Stimulated activated CD8-positive, alpha-beta memory T cell treated with anti-CD3 and anti-CD28 coated beads, Interleukin-12 subunit alpha, Interleukin-12 subunit beta, amount 100 ng/mL, for 1 hour (primary cell): Measurements from ENCODE around the gene HPD.

Experiments
- DNase-seq: peaks from one replicate; pipeline ENCODE4 v3.0.0-alpha.2; 2020; ENCODE audit warnings: low read depth

Gene HPD

GRCh38 chr12:121828306-121828705, 30.4 kb downstream of the HPD start:
- DNase-seq: no peak

- DNase-seq: no peak
Measured at GRCh38 chr12:121827351-121828099, 31.1 kb downstream of the HPD start.

DNA sequence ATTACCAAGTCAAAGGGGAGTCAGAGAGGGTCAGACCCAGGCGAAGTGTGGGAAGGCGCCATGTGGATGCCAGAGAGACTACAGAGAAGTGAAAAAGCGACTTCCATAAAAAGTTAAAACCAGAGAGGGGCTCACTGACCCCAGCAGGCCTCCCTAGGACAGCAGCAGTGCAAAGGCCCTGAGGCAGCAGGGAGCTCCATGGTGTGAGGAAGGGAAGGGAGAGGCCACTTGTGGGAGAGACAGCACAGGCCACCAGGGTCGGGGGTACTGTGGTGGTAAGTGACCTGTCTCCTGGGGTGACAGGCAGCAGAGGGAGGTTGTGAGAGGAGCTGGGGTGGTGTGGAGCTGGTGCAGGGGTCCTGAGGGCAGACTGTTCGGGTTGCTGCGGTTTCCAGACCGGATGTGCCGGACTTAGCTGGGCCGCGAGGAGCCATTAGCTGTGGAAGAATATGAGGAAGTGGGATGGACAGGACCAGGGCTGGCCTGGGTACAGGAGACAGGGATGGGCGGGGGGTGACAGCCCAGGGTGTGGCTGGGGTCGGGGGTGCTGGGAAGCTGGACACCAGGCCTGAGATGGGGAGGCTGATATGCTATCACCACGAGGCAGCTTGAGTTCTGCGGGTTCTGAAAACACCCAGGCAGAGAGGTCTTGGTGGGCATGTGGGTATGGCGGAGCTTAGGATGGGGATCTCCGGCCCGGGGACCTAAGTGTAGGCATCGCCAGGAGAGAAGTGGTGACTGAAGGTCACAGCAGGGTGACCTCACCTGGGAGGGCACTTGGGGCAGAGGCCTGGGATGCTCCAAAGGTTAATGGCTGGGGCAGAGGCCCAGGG, 32.1 kb downstream of the HPD start:
- no peak for DNase-seq

DNA sequence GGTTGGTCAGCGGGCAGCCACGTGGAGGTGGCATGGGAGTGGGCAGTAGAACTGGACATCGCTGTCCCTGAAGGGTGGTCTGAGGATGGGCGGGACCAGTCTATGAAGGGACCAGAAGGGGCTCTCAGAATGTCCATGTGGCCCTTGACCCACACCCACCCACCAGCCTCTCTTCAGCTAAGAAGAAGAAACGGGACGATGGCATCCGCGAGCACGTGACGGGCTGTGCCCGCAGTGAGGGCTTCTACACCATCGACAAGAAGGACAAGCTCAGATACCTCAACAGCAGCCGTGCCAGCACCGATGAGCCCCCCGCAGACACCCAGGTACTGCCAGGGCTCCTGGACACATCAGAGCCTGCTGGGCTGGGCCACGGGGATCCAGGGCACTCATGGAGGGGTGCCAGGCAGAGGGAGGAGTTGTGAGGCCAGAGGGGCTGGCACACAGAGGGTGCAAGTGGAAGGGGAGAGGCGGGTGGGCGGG, 33.6 kb downstream of the HPD start:
- no peak for DNase-seq

DNA sequence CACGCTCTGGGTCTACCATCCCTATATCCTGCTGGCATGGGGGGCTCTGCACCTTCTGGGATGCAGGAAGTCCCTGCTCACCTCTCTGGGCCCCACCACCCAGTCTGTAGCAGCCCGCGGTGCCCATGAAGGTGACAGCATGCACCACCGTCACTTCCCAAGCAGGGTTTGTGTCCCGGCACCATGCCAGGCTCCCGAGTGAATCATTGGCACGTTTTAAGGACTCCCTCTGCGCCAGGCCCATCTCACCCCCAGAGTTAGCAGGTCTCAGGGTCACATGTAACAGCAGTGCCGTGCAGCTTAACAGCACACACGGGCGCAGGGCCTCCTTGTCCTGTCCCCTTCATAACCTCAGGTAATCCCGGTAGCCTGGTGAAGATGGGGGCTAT, 34.9 kb downstream of the HPD start:
- no peak for DNase-seq

GRCh38 chr12:121823101-121823726, 35.4 kb downstream of the HPD start:
- no peak for DNase-seq

GRCh38 chr12:121822393-121823100, 36.1 kb downstream of the HPD start:
- DNase-seq: no peak

DNA sequence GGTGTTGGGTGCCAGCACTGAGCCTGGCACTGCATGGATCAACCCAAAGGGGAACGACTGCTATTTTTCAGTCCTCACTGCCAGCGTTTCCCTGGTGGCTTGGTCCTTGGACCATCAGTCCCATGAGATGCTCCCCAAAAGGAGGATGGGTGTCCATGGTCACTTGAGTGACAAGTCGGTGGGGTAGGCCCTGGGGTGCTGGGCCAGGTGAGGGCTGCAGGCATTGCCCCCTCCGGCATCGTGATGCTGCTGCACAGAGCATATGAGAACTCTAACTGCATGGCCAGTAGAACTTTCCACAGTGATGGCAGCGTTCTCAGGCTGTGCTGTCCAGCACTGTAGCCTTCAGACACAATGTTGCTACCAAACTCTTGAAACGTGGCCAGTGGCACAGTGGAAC, 38.6 kb downstream of the HPD start:
- no peak for DNase-seq

GRCh38 chr12:121819212-121819949, 39.3 kb downstream of the HPD start:
- DNase-seq: no peak

DNA sequence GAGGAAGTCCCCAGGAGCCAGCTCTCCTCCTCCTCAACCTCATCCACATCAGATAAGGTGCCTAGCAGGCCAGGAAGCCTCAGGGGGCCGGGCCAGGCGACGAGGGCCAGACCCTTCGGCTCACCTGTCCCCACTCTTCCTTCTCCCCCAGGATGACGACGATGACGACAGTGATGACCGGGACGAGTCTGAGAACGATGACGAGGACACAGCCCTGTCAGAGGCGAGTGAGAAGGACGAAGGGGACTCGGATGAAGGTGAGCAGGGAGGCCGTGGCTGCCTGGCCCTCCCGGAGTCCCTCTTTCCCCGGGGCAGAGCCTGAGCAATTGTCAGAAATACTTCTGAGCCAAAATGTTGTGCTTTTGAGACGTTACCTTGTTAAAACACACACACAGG, 41.0 kb downstream of the HPD start:
- DNase-seq: no peak

GRCh38 chr12:121816925-121817647, 41.6 kb downstream of the HPD start:
- DNase-seq: no peak

DNA sequence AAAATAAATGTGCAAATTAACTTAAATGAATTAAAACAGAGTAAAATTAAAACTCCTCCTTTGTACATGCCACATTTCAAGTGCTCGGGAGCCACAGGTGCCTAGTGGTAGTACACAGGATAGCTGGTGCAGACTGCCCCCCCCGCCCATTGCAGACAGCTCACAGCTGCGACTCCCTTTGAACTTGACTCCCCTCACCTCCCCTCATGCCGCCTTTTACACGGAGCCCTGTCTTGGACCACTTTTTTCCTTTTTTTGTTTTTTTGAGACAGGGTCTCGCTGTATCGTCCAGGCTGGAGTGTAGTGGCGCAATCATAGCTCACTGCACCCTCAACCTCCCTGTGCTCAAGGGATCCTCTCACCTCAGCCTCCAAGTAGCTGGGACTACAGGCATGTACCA, 43.4 kb downstream of the HPD start:
- no peak for DNase-seq

DNA sequence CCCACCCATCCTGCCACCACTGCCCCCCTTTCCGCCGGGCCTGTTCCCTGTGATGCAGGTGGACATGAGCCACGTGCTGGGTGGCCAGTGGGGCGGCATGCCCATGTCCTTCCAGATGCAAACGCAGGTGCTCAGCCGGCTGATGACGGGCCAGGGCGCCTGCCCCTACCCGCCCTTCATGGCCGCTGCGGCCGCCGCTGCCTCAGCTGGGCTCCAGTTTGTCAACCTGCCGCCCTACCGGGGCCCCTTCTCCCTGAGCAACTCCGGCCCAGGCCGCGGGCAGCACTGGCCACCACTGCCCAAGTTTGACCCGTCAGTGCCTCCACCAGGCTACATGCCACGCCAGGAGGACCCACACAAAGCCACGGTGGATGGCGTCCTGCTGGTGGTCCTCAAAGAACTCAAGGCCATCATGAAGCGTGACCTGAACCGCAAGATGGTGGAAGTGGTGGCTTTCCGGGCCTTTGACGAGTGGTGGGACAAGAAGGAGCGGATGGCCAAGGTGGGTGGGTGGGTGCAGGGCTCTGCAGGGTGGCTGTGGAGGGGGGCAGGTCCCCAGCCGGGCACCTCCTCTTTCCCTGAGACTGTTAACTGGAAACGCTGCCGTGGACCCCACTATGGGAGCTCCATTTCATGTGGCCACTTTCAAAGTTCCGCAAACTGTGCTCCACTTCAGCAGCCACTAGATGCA, 44.1 kb downstream of the HPD start:
- no peak for DNase-seq

DNA sequence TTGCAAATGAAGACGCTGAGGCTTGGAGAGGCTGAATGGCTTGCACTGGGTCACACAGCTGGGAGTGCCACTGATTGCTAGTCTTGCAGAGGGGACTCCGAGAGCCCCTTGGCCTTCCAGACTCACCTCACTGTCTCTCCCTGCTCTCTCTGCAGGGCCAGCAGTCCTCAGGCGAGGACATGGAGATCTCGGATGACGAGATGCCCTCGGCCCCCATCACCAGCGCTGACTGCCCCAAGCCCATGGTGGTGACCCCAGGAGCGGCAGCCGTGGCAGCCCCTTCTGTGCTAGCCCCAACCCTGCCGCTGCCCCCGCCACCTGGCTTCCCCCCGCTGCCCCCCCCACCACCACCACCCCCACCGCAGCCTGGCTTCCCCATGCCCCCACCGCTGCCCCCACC, 44.7 kb downstream of the HPD start:
- no peak for DNase-seq

- no peak for DNase-seq
Measured at GRCh38 chr12:121812921-121813896, 45.5 kb downstream of the HPD start.

- no peak for DNase-seq
Measured at GRCh38 chr12:121812320-121812871, 46.3 kb downstream of the HPD start.

DNA sequence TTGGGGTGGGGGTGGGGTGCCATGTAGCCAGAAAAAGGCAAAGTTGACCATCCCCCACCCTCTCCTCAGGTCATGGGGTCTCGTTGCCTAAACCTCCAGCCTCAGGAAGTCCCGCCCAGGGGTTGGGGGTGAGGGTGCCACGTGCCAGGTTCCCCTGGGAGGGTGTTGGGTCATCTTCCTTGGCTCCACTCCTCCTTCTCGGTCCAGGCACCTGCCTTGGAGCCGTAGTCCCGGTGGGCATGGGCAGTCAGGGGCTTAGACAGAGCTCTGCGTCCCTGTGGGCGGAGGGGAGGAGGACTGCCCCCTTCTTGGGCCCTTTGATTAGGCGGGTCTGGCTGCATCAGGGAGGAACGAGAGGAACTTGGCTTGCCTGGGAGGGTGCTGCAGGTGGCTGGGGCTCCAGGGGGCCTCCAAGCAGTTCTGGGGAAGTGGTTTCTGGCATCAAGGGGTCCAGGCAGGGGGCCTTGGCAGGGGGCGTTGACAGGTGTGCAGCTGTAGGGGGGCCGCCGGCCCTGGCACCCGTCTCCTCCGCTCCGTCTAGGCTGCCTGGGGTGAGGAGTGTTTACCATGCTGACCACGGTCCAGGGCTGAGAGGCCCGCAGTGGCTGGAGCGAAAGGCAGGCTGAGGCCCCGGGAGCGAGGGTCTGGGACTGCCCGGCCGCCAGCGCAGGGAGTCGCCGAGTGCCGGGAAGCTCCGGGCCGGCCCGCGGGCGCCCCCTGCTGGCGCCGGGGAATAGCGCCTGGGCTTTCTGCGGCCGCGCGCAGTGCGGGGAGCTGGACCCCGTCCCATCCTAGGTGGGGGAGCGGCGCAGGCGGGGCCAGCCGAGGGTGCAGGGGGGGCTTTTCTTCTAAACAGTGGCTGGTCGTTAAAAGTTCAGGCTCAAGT, 47.0 kb downstream of the HPD start:
- DNase-seq: no peak
